WTC11 (cell line): ENCODE results near the gene FAM187B. TPM values are rescaled to one million over a fixed set of nuclear protein-coding genes. Genes with fewer than 3 reads are reported as not detected.

ENCODE experiments used
- ATAC-seq: fragments of 200-7000 bp; cut with Tn5 transposase; 2 replicates; pipeline ENCODE4 v1.10.0; 2021; ENCODE audit warnings: mild to moderate bottlenecking, moderate library complexity
- CTCF ChIA-PET: fragments of 300-600 bp; sonication (Branson Sonifier 250); formaldehyde crosslinking; loops from one replicate; lab custom pipeline; 2021; ENCODE audit warnings: antibody characterized with exemption; lab: Charles Lee
- POLR2A ChIA-PET: fragments of 350-600 bp; sonication (Branson Sonifier 250); formaldehyde crosslinking; loops from one replicate; lab custom pipeline; 2021; ENCODE audit warnings: antibody characterized with exemption; lab: Charles Lee
- DNase-seq: peaks from one replicate; pipeline ENCODE4 v3.0.0; 2021; ENCODE audit warnings: low spot score
- H3K27ac Mint-ChIP-seq: 2 replicates; pipeline ENCODE4 v1.8.0; 2021; ENCODE audit warnings: mixed read lengths
- H3K27me3 Mint-ChIP-seq: 2 replicates; pipeline ENCODE4 v1.8.0; 2021; ENCODE audit warnings: low read depth, mild to moderate bottlenecking, moderate library complexity, mixed read lengths
- H3K36me3 Mint-ChIP-seq: 2 replicates; pipeline ENCODE4 v1.8.0; 2021; ENCODE audit warnings: mixed read lengths
- H3K4me1 Mint-ChIP-seq: 2 replicates; pipeline ENCODE4 v1.8.0; 2022; ENCODE audit warnings: mixed read lengths
- H3K4me3 Mint-ChIP-seq: 2 replicates; pipeline ENCODE4 v1.8.0; 2021; ENCODE audit warnings: mild to moderate bottlenecking, moderate library complexity, mixed read lengths
- H3K9me3 Mint-ChIP-seq: 2 replicates; pipeline ENCODE4 v1.8.0; 2021; ENCODE audit warnings: mixed read lengths
- IRF2 ChIP-seq: sonication (generic); formaldehyde crosslinking; IDR thresholded peaks from 2 replicates; pipeline ENCODE4 v1.8.0; 2022; ENCODE audit warnings: low read depth, missing genetic modification reagents, borderline replicate concordance
- JAZF1 ChIP-seq: fragments of 250-450 bp; sonication (Bioruptor Pico); IDR thresholded peaks from 2 replicates; pipeline ENCODE4 v1.9.0; 2021; ENCODE audit warnings: moderate library complexity, mild to moderate bottlenecking, inconsistent platforms
- NR1H2 ChIP-seq: sonication (generic); formaldehyde crosslinking; IDR thresholded peaks from 2 replicates; pipeline ENCODE4 v1.9.0; 2021; ENCODE audit warnings: mild to moderate bottlenecking, moderate library complexity, missing genetic modification reagents
- SMAD3 ChIP-seq: sonication (generic); formaldehyde crosslinking; IDR thresholded peaks from 2 replicates; pipeline ENCODE4 v1.8.0; 2022; ENCODE audit warnings: missing genetic modification reagents, mild to moderate bottlenecking, borderline replicate concordance
- TEAD4 ChIP-seq: sonication (generic); formaldehyde crosslinking; IDR thresholded peaks from 2 replicates; pipeline ENCODE4 v1.8.0; 2022; ENCODE audit warnings: mild to moderate bottlenecking, missing genetic modification reagents
- ZNF671 ChIP-seq: fragments of 250-450 bp; sonication (Bioruptor Pico); IDR thresholded peaks from 2 replicates; pipeline ENCODE4 v1.8.0; 2021; ENCODE audit warnings: mild to moderate bottlenecking
- total RNA-seq: library from RNA; stranded (reverse); gene quantifications from 3 replicates; pipeline ENCODE4 v1.2.3, GENCODE V29; 2021
- TF ChIP-seq, protein P1 (sequence below): sonication (generic); formaldehyde crosslinking; IDR thresholded peaks from 2 replicates; pipeline ENCODE4 v1.8.0; 2022; ENCODE audit warnings: missing genetic modification reagents
- TF ChIP-seq, protein P2 (sequence below): sonication (generic); formaldehyde crosslinking; IDR thresholded peaks from 2 replicates; pipeline ENCODE4 v1.8.1; 2023; ENCODE audit warnings: mild to moderate bottlenecking, missing genetic modification reagents, borderline replicate concordance
- TF ChIP-seq, protein P3 (sequence below): sonication (generic); formaldehyde crosslinking; IDR thresholded peaks from 2 replicates; pipeline ENCODE4 v1.8.0; 2023; ENCODE audit warnings: missing genetic modification reagents, mild to moderate bottlenecking, borderline replicate concordance
- TF ChIP-seq, protein P4 (sequence below): fragments of 250-450 bp; sonication (Bioruptor Pico); IDR thresholded peaks from 2 replicates; pipeline ENCODE4 v1.9.0; 2021; ENCODE audit warnings: mild to moderate bottlenecking, borderline replicate concordance

FAM187B gene
- total RNA-seq, 1 experiment from 2014 or later = 0.20 TPM

DNA sequence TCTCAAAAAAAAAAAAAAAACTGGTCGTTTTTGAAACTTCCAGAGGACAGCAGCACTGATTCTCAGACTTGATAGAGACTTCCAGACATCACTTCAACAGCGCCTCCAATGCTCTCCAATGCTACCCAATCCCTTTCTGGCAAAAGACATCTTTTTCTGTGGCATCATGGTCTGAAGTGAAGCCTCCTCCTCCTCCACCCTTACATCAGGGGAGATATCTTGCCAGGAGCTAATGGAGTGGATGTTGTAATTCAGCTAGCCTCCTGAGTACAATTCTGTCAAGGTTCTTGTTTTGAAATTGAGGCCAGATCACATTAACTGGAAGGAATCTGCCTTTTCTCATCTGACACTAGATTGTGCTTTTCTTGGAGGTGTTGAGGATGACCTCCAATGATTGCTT, 49.8 kb downstream of the FAM187B start:
- ChIA-PET POLR2A (no interaction called here), CTCF (interaction anchor here (0.6 to 2.2 kb wide), 4 partner anchors 35 to 454 kb away, joined by 3 to 6 read pairs (median 4); partner anchors contain the start of gene FXYD7)
- Mint-ChIP-seq H3K27ac (no peak overlapping the region), H3K9me3 (peaks cover 16% of the 10 kb centered on the region), H3K4me3 (no peak overlapping the region), H3K36me3 (peaks cover 8% of the 10 kb centered on the region), H3K27me3 (peaks cover 16% of the 10 kb centered on the region), H3K4me1 (peaks cover 6% of the 10 kb centered on the region)
- TF ChIP-seq, protein P1, sequence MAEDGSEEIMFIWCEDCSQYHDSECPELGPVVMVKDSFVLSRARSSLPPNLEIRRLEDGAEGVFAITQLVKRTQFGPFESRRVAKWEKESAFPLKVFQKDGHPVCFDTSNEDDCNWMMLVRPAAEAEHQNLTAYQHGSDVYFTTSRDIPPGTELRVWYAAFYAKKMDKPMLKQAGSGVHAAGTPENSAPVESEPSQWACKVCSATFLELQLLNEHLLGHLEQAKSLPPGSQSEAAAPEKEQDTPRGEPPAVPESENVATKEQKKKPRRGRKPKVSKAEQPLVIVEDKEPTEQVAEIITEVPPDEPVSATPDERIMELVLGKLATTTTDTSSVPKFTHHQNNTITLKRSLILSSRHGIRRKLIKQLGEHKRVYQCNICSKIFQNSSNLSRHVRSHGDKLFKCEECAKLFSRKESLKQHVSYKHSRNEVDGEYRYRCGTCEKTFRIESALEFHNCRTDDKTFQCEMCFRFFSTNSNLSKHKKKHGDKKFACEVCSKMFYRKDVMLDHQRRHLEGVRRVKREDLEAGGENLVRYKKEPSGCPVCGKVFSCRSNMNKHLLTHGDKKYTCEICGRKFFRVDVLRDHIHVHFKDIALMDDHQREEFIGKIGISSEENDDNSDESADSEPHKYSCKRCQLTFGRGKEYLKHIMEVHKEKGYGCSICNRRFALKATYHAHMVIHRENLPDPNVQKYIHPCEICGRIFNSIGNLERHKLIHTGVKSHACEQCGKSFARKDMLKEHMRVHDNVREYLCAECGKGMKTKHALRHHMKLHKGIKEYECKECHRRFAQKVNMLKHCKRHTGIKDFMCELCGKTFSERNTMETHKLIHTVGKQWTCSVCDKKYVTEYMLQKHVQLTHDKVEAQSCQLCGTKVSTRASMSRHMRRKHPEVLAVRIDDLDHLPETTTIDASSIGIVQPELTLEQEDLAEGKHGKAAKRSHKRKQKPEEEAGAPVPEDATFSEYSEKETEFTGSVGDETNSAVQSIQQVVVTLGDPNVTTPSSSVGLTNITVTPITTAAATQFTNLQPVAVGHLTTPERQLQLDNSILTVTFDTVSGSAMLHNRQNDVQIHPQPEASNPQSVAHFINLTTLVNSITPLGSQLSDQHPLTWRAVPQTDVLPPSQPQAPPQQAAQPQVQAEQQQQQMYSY (CRISPR knock-in tag) = no peak
- TF ChIP-seq, protein P2, sequence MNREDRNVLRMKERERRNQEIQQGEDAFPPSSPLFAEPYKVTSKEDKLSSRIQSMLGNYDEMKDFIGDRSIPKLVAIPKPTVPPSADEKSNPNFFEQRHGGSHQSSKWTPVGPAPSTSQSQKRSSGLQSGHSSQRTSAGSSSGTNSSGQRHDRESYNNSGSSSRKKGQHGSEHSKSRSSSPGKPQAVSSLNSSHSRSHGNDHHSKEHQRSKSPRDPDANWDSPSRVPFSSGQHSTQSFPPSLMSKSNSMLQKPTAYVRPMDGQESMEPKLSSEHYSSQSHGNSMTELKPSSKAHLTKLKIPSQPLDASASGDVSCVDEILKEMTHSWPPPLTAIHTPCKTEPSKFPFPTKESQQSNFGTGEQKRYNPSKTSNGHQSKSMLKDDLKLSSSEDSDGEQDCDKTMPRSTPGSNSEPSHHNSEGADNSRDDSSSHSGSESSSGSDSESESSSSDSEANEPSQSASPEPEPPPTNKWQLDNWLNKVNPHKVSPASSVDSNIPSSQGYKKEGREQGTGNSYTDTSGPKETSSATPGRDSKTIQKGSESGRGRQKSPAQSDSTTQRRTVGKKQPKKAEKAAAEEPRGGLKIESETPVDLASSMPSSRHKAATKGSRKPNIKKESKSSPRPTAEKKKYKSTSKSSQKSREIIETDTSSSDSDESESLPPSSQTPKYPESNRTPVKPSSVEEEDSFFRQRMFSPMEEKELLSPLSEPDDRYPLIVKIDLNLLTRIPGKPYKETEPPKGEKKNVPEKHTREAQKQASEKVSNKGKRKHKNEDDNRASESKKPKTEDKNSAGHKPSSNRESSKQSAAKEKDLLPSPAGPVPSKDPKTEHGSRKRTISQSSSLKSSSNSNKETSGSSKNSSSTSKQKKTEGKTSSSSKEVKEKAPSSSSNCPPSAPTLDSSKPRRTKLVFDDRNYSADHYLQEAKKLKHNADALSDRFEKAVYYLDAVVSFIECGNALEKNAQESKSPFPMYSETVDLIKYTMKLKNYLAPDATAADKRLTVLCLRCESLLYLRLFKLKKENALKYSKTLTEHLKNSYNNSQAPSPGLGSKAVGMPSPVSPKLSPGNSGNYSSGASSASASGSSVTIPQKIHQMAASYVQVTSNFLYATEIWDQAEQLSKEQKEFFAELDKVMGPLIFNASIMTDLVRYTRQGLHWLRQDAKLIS (CRISPR knock-in tag) = no peak
- TF ChIP-seq IRF2 (CRISPR knock-in tag) (no peak), SMAD3 (CRISPR knock-in tag) (no peak), NR1H2 (CRISPR knock-in tag) (no peak)
- no peak for DNase-seq
- no peak for ATAC-seq

DNA sequence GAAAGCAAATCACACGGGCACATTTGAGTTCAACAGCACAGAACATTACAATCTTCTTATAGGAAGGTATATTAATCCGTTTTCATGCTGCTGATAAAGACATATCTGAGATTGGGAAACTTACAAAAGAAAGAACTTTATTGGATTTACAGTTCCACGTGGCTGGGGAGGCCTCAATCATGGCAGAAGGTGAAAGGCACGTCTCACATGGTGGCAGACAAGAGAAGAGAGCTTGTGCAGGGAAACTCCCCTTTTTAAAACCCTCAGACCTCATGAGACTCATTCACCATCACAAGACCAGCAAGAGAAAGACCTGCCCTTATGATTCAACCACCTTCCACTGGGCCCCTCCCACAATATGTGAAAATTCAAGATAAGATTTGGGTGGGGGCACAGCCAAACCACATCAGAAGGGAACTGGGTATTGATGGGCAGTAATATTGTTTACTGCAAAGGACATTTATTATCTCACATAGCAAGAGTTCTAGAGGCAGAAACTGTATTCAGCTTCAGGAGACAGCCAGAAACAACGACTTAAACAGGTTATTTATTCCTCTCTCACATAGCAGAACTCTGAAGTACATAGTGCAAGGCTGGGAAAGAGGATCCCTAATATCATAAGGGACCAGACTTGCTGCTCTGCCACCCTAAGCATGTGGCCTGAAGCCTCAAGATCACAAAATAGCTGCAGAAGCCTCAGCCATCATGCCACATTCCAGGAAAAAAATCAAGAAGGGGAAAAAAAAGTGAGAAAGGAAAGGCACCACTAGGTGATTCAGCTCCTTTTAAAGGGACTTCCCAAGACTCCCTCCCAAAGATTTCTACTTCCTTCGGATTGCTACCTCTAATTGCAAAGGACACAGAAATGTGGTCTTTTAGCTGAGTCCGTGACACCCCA, 50.9 kb downstream of the FAM187B start:
- Mint-ChIP-seq H3K4me3 (no peak overlapping the region), H3K4me1 (peaks cover 6% of the 10 kb centered on the region), H3K36me3 (peaks cover 8% of the 10 kb centered on the region), H3K27ac (no peak overlapping the region), H3K9me3 (peaks cover 12% of the 10 kb centered on the region)
- DNase-seq = no peak
- CTCF ChIA-PET = interaction anchor here (0.6 to 1.4 kb wide), 2 partner anchors 63 to 455 kb away, joined by 3 to 4 read pairs; no protein-coding TSS in a partner anchor
- TF ChIP-seq JAZF1 (CRISPR knock-in tag) = no peak
- TF ChIP-seq, all 79 proteins: peak for 0
- no peak for ATAC-seq
- peaks cover 16% of the 10 kb centered on the region for H3K27me3 Mint-ChIP-seq
- POLR2A ChIA-PET = no interaction called here

DNA sequence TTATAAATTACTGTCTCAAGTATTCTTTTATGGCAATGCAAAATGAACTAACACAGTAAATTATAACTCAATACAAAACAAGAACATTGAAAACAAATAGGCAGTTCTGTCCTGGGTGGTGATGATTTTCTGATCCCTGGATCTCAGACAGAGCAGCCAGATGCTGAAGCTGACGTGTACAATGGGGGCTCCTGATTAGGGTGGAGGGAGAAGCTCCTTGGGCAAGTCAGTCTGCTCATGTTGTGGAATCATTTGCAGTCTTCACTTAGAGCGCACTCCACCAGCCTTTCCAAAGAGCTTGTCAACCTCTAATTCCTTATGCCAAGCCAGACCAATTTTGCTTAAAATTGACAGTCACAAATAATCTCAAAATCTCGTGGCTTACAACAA, 52.4 kb downstream of the FAM187B start:
- peaks cover 6% of the 10 kb centered on the region for H3K4me1 Mint-ChIP-seq
- DNase-seq (no peak), ATAC-seq (no peak)
- no peak overlapping the region for H3K4me3 Mint-ChIP-seq
- peaks cover 16% of the 10 kb centered on the region for H3K27me3 Mint-ChIP-seq
- CTCF ChIA-PET = interaction anchor here (0.6 to 1.1 kb wide), 3 partner anchors 49 to 109 kb away, joined by 3 to 5 read pairs (median 4); no protein-coding TSS in a partner anchor
- H3K9me3 Mint-ChIP-seq = peaks cover 12% of the 10 kb centered on the region
- H3K36me3 Mint-ChIP-seq = peaks cover 8% of the 10 kb centered on the region
- POLR2A ChIA-PET = no interaction called here
- no peak overlapping the region for H3K27ac Mint-ChIP-seq
- TF ChIP-seq, protein P3, sequence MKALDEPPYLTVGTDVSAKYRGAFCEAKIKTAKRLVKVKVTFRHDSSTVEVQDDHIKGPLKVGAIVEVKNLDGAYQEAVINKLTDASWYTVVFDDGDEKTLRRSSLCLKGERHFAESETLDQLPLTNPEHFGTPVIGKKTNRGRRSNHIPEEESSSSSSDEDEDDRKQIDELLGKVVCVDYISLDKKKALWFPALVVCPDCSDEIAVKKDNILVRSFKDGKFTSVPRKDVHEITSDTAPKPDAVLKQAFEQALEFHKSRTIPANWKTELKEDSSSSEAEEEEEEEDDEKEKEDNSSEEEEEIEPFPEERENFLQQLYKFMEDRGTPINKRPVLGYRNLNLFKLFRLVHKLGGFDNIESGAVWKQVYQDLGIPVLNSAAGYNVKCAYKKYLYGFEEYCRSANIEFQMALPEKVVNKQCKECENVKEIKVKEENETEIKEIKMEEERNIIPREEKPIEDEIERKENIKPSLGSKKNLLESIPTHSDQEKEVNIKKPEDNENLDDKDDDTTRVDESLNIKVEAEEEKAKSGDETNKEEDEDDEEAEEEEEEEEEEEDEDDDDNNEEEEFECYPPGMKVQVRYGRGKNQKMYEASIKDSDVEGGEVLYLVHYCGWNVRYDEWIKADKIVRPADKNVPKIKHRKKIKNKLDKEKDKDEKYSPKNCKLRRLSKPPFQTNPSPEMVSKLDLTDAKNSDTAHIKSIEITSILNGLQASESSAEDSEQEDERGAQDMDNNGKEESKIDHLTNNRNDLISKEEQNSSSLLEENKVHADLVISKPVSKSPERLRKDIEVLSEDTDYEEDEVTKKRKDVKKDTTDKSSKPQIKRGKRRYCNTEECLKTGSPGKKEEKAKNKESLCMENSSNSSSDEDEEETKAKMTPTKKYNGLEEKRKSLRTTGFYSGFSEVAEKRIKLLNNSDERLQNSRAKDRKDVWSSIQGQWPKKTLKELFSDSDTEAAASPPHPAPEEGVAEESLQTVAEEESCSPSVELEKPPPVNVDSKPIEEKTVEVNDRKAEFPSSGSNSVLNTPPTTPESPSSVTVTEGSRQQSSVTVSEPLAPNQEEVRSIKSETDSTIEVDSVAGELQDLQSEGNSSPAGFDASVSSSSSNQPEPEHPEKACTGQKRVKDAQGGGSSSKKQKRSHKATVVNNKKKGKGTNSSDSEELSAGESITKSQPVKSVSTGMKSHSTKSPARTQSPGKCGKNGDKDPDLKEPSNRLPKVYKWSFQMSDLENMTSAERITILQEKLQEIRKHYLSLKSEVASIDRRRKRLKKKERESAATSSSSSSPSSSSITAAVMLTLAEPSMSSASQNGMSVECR (CRISPR knock-in tag) = no peak
- no peak for TF ChIP-seq SMAD3 (CRISPR knock-in tag)
- TF ChIP-seq ZNF671 (CRISPR knock-in tag) = no peak
- TF ChIP-seq, protein P4, sequence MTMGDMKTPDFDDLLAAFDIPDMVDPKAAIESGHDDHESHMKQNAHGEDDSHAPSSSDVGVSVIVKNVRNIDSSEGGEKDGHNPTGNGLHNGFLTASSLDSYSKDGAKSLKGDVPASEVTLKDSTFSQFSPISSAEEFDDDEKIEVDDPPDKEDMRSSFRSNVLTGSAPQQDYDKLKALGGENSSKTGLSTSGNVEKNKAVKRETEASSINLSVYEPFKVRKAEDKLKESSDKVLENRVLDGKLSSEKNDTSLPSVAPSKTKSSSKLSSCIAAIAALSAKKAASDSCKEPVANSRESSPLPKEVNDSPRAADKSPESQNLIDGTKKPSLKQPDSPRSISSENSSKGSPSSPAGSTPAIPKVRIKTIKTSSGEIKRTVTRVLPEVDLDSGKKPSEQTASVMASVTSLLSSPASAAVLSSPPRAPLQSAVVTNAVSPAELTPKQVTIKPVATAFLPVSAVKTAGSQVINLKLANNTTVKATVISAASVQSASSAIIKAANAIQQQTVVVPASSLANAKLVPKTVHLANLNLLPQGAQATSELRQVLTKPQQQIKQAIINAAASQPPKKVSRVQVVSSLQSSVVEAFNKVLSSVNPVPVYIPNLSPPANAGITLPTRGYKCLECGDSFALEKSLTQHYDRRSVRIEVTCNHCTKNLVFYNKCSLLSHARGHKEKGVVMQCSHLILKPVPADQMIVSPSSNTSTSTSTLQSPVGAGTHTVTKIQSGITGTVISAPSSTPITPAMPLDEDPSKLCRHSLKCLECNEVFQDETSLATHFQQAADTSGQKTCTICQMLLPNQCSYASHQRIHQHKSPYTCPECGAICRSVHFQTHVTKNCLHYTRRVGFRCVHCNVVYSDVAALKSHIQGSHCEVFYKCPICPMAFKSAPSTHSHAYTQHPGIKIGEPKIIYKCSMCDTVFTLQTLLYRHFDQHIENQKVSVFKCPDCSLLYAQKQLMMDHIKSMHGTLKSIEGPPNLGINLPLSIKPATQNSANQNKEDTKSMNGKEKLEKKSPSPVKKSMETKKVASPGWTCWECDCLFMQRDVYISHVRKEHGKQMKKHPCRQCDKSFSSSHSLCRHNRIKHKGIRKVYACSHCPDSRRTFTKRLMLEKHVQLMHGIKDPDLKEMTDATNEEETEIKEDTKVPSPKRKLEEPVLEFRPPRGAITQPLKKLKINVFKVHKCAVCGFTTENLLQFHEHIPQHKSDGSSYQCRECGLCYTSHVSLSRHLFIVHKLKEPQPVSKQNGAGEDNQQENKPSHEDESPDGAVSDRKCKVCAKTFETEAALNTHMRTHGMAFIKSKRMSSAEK (CRISPR knock-in tag) = no peak
- no peak for TF ChIP-seq TEAD4 (CRISPR knock-in tag)
